ENCODE measurements around the gene CBL. TPM values are rescaled to one million over a fixed set of nuclear protein-coding genes. Genes with fewer than 3 reads are reported as not detected.
"Not testable (repeated sequence)": the region's sequence is repeated elsewhere in the genome, so short reads cannot be mapped to it uniquely, and the experiment has no call there.

The CBL gene
- total RNA-seq (2014; rRNA removed; shearing (Covaris generic)), result 5.0 and 9.1 TPM in 2 replicates

DNA sequence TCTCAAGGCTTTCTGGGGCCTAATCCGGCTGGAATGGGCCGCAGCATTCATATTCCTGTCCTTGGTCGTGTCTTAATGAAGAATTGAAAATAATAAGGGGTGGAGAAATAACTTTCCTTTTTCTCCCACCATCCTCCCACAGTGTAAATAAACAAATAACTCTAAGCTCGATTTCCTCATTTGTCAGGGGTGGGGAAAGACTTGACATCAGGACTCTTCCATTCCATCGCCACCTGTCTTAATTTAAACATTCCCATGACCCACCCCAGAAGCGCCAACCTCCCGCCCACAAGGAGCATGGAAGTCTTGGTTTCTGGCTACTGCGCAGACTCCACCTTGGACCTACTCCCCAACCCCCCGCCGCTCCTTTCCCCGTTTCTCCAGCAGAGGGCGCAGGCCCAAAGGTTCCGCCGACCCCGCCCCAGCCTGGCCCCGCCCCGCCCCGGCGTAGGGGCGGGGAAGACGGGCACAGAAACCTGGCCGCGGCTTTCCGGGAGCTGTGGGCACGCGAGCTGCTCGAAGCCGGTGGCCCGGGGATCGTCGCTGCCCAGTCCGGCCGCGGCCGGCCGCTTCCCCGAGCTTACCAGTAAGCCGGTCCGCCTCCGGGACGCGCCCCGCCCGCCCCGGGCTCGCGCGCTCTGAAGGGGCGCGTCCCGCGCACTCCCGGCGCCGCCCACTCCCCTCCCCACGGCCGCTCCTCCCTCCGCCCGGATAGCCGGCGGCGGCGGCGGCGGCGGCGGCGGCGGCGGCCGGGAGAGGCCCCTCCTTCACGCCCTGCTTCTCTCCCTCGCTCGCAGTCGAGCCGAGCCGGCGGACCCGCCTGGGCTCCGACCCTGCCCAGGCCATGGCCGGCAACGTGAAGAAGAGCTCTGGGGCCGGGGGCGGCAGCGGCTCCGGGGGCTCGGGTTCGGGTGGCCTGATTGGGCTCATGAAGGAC, at the start of gene CBL:
Gene CBL (plus strand): TSS at position 766 of the 937 bp plus-strand sequence. CDS start 79 bp downstream, at position 845.
- DNase-seq (ENCODE audit: low read depth in 1 of 2, low spot score in 2 of 2), result peak; percentile 84 to 88
- H3K4me1 ChIP-seq (replicated peaks), result peaks cover 6% of the 10 kb centered on the region
- H3K27me3 ChIP-seq (replicated peaks), result no peaks in the 10 kb centered on the region
- H3K9me3 ChIP-seq (replicated peaks), result no peaks in the 10 kb centered on the region
- peaks cover 3% of the 10 kb centered on the region for H3K36me3 ChIP-seq
- H3K4me3 ChIP-seq, result peak within 1 kb of the TSS; percentile 87
- H3K27ac ChIP-seq, result peak within 1 kb of the TSS; percentile 65; the same call in 1 of the 2 replicates

DNA sequence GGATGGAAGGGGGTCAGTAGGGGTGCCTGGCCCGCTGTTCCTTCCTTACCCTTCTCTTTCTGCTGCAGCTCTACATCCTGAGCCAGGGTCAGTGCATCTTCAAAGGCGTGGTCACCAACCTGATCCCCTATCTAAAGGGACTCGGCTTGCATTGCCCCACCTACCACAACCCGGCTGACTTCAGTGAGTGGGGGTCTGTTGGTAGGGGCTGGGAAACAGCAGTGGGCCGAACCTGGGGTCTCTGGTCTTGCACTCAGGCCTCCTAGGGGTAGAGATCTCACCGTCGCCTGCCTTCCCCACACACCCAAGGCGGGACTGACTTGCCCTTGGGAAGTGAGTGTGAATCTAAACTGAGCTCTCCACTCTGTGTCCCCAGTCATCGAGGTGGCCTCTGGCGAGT, 49.6 kb upstream of the CBL start:
- H3K27ac ChIP-seq, result no peak overlapping the region
- H3K4me1 ChIP-seq (replicated peaks), result no peaks in the 10 kb centered on the region
- no peak overlapping the region for H3K4me3 ChIP-seq
- no peaks in the 10 kb centered on the region for H3K27me3 ChIP-seq (replicated peaks)
- no peak for DNase-seq (ENCODE audit: low read depth in 1 of 2, low spot score in 2 of 2)
- H3K9me3 ChIP-seq (replicated peaks), result no peaks in the 10 kb centered on the region
- no peaks in the 10 kb centered on the region for H3K36me3 ChIP-seq

DNA sequence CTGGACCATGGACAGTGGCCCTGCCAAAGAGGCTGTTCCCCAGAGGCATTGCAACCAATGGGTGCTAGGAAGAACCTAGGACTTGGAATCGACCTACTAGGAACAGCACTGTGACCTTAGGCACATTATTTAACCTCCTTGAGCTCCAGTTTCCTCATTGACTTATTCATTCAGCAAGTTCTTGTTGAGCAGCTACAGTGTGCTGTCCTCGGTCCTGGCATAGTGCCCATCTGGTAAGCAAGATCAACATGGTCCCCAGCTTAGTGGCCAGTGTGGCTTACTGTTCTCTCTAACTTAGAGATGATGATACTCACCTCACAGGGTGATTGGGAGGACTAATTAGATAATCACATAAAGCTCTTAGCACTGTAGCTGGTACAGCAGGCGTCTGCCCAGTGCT, 49.1 kb upstream of the CBL start:
- H3K4me3 ChIP-seq, result no peak overlapping the region
- no peaks in the 10 kb centered on the region for H3K4me1 ChIP-seq (replicated peaks)
- no peaks in the 10 kb centered on the region for H3K27me3 ChIP-seq (replicated peaks)
- no peaks in the 10 kb centered on the region for H3K36me3 ChIP-seq
- H3K27ac ChIP-seq, result no peak overlapping the region
- no peak for DNase-seq (ENCODE audit: low read depth in 1 of 2, low spot score in 2 of 2)
- H3K9me3 ChIP-seq (replicated peaks), result no peaks in the 10 kb centered on the region

DNA sequence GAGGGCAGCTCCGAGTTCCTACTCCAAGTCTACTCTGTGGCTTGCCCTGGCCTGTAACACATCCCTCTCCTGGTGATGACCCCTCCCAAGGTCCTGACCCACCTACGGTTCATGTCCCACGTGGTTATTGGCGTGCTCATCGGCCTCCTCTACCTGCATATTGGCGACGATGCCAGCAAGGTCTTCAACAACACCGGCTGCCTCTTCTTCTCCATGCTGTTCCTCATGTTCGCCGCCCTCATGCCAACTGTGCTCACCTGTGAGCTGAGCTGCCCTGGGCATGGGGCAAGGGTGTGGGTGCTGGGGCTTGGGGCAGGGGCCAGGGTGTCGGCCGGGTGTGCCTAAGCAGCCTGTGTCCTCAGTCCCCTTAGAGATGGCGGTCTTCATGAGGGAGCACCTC, 47.7 kb upstream of the CBL start:
- H3K4me3 ChIP-seq, result no peak overlapping the region
- no peaks in the 10 kb centered on the region for H3K9me3 ChIP-seq (replicated peaks)
- no peak for DNase-seq (ENCODE audit: low read depth in 1 of 2, low spot score in 2 of 2)
- H3K27me3 ChIP-seq (replicated peaks), result no peaks in the 10 kb centered on the region
- H3K4me1 ChIP-seq (replicated peaks), result no peaks in the 10 kb centered on the region
- no peaks in the 10 kb centered on the region for H3K36me3 ChIP-seq
- no peak overlapping the region for H3K27ac ChIP-seq

DNA sequence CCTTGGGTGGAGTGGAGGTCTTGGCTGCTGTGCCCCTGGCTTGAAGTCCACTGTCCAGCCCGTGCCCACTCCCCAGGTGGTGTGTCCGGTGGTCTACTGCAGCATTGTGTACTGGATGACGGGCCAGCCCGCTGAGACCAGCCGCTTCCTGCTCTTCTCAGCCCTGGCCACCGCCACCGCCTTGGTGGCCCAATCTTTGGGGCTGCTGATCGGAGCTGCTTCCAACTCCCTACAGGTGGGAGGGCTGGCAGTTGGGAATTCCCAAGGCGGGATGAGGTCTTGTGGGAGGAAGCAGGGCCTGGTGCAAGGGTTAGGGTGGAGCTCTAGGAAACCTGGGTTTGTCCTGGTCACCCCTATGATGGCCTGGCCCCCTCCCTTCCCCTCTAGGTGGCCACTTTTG, 46.0 kb upstream of the CBL start:
- no peak overlapping the region for H3K4me3 ChIP-seq
- H3K27ac ChIP-seq, result no peak overlapping the region
- no peaks in the 10 kb centered on the region for H3K9me3 ChIP-seq (replicated peaks)
- no peaks in the 10 kb centered on the region for H3K36me3 ChIP-seq
- no peak for DNase-seq (ENCODE audit: low read depth in 1 of 2, low spot score in 2 of 2)
- no peaks in the 10 kb centered on the region for H3K27me3 ChIP-seq (replicated peaks)
- no peaks in the 10 kb centered on the region for H3K4me1 ChIP-seq (replicated peaks)

DNA sequence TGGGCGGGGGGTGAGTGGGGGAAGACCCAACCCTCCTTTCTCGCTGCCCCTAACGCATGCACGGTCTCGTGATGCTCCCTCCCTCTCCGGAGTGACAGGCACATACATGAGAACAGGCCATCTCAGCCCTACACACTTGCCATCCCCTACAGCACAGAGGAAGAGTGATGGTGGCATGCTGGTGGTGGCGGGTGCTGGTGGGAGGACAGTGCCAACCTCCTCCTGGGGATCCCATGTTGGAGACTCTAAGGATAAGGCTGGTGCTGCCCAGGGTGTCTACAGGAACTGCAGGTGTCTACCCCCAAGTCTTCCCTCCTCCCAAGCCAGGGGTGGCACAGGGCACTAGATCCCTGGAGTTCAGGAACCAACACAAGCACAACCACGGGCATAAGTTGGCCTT, 44.3 kb upstream of the CBL start:
- H3K27ac ChIP-seq, result no peak overlapping the region
- peaks cover 7% of the 10 kb centered on the region for H3K4me1 ChIP-seq (replicated peaks)
- no peak for DNase-seq (ENCODE audit: low read depth in 1 of 2, low spot score in 2 of 2)
- no peak overlapping the region for H3K4me3 ChIP-seq
- no peaks in the 10 kb centered on the region for H3K9me3 ChIP-seq (replicated peaks)
- no peaks in the 10 kb centered on the region for H3K27me3 ChIP-seq (replicated peaks)
- H3K36me3 ChIP-seq, result no peaks in the 10 kb centered on the region

DNA sequence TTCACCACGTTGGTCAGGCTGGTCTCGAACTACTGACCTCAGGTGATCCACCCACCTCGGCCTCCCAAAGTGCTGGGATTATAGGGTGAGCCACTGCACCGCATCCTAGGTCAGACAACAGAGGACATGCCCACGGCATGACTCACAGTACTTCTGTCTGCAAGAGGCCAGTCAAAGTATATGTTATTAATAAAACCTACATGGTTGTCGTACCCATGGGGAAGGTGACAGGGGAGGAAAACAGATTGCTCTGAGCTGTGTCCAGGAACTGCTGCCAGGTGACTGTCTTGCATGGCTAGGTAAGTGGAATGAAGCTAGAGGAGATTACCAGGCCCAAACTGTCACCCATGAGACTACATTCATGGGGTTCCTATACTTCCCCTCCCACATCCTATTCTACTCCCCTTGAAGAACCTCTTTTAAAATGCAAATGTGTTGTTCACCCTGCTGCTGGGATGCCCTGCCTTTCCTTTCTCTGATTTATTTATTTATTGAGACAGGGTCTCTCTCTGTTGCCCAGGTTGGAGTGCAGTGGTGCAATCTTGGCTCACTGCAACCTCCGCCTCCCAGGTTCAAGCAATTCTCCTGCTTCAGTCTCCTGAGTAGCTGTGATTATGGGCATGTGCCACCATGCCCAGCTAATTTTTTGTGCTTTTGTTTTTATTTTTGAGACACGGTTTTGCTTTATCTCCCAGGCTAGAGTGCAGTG, 39.6 kb upstream of the CBL start:
- no peaks in the 10 kb centered on the region for H3K27me3 ChIP-seq (replicated peaks)
- H3K4me1 ChIP-seq (replicated peaks), result peaks cover 14% of the 10 kb centered on the region
- no peak overlapping the region for H3K4me3 ChIP-seq
- no peaks in the 10 kb centered on the region for H3K9me3 ChIP-seq (replicated peaks)
- peak overlapping the region; percentile 28; the same call in 1 of the 2 replicates for H3K27ac ChIP-seq
- DNase-seq (ENCODE audit: low read depth in 1 of 2, low spot score in 2 of 2), result peak; percentile 27 to 64
- no peaks in the 10 kb centered on the region for H3K36me3 ChIP-seq

DNA sequence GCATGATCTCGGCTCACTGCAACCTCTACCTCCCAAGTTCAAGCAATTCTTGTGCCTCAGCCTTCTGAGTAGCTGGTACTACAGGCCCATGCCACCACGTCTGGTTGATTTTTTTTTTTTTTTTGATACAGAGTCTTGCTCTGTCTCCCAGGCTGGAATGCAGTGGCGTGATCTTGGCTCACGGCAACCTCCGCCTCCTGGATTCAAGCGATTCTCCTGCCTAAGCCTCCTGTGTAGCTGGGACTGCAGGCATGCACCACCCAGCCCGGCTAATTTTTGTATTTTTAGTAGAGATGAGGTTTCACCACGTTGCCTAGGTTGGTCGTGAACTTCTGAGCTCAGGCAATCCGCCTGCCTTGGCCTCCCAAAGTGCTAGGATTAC, 39.1 kb upstream of the CBL start:
- H3K9me3 ChIP-seq (replicated peaks); DNase-seq (ENCODE audit: low read depth in 1 of 2, low spot score in 2 of 2); H3K4me3 ChIP-seq; H3K36me3 ChIP-seq; H3K27ac ChIP-seq; H3K27me3 ChIP-seq (replicated peaks): not testable (repeated sequence)
- H3K4me1 ChIP-seq (replicated peaks), result peaks cover 14% of the 10 kb centered on the region

DNA sequence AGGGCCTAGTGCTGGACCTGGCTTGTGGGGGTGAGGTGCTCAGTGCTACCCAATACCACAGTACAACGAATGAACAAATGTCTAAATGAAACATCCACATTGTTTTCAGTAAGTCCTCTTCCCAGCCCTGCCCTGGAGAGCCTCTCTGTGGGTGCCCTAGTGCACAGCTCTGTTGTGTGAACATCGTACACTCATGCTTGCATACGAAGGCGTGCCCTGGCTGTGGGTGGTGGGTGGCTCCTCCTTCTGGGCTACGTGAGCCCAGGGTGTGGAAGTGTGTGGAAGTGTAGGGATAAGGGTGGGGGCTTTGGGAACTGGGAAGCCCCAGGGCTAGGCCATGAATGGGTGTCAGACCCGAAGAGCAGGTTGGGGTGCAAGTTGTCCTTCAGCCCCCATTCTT, 38.2 kb upstream of the CBL start:
- Histone ChIP-seq H3K4me1 (replicated peaks) (peaks cover 14% of the 10 kb centered on the region), H3K27ac (no peak overlapping the region), H3K9me3 (replicated peaks) (no peaks in the 10 kb centered on the region), H3K36me3 (no peaks in the 10 kb centered on the region), H3K4me3 (no peak overlapping the region), H3K27me3 (replicated peaks) (no peaks in the 10 kb centered on the region)
- no peak for DNase-seq (ENCODE audit: low read depth in 1 of 2, low spot score in 2 of 2)

DNA sequence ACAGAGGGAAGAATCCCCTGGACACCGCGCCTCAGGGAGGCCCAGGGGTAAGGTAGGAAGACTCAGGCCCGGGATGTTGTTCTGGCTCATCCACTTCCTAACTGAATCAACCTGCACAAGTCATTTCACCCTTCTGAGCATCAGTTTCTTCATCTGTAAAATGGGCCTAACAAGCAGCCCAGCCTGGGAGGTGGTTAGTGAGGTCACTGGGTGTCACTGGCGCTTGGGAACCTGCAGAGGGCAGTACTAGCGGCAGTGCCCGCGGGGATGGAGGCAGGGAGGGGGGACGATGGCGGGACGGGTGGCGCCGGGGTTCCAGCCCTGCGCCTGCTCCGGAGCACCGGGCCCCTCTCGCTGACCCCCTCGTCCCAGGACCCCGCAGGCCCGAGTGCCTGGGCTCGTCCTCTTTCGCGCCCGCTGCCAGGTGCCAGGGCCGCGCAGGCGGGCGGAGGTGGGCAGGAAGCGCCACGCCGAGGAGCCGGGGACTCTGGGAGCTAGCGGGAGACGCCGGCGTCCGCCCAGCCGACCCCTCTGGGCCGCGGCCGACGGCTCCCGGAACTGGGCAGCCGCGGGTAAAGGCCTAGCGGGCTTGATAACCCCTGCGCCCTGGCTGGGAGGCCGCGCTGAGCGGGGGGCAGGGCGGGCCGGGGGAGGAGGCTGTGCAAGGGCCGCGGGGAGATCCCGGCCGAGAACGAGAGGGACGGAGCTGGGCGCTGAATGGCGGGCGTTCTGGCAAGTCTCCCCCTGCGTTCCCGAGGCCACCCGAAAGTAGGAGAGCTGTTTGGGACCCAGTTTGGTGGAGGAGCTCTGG, 37.5 kb upstream of the CBL start, which contains the start of gene NLRX1:
Gene NLRX1 (plus strand): TSS at position 255 of the 811 bp plus-strand sequence. CDS start 2,679 bp downstream, outside the sequence.
- H3K36me3 ChIP-seq, result no peaks in the 10 kb centered on the region
- H3K27me3 ChIP-seq (replicated peaks), result no peaks in the 10 kb centered on the region
- peak within 1 kb of the TSS; percentile 96 for H3K27ac ChIP-seq
- H3K9me3 ChIP-seq (replicated peaks), result no peaks in the 10 kb centered on the region
- peak within 1 kb of the TSS; percentile 82 for H3K4me3 ChIP-seq
- peaks cover 14% of the 10 kb centered on the region for H3K4me1 ChIP-seq (replicated peaks)
- peak; percentile 63 to 79 for DNase-seq (ENCODE audit: low read depth in 1 of 2, low spot score in 2 of 2)

DNA sequence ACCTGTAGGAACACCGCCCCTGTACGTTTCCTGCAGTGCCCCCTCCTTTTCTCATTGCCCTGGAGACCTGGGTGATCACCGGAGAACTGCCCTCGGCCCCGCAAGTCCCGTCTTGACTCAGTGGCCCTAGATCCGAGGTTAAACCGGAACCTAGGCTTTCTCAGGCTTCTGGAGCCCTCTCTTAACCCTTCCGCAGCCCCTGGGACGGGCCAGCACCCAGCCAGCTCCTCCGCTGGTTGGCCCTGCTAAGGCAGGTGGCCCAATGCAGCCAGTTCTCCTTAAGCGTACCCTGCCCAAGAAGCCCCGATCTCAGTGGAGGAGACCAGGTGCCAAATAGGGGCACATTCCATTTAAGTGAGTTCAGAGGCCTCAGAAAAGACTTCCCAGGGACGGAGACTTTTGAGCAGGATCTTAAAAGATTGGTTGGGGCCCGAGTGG, 36.8 kb upstream of the CBL start:
- H3K36me3 ChIP-seq, result no peaks in the 10 kb centered on the region
- peak in 1 of 2 experiments; percentile 47 for DNase-seq (ENCODE audit: low read depth in 1 of 2, low spot score in 2 of 2)
- peak overlapping the region; percentile 96 for H3K27ac ChIP-seq
- peaks cover 14% of the 10 kb centered on the region for H3K4me1 ChIP-seq (replicated peaks)
- H3K9me3 ChIP-seq (replicated peaks), result no peaks in the 10 kb centered on the region
- H3K27me3 ChIP-seq (replicated peaks), result no peaks in the 10 kb centered on the region
- peak overlapping the region; percentile 82 for H3K4me3 ChIP-seq

DNA sequence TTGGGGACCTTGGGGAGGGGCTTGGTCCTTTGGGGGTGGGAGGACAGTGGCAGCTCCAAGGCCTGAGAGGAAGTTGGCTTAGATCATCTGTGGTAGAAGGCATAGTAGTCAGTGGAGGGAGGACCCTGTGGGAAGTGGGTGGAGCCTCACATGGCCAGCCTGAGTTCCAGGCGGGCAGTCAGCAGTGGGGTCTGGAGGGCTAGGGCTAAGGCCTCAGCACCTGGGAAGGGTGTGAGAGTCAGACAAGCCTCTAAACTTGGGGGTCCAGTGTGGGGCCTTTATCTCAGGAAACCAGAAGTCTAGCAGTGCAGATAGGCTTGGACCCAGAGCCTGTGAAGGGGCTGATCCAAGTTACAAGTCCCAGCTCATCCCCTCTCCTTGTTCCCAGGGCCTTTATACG, 33.6 kb upstream of the CBL start:
- Histone ChIP-seq H3K4me3 (no peak overlapping the region), H3K27me3 (replicated peaks) (no peaks in the 10 kb centered on the region), H3K9me3 (replicated peaks) (no peaks in the 10 kb centered on the region), H3K27ac (no peak overlapping the region), H3K4me1 (replicated peaks) (peaks cover 6% of the 10 kb centered on the region), H3K36me3 (no peaks in the 10 kb centered on the region)
- DNase-seq (ENCODE audit: low read depth in 1 of 2, low spot score in 2 of 2), result no peak

DNA sequence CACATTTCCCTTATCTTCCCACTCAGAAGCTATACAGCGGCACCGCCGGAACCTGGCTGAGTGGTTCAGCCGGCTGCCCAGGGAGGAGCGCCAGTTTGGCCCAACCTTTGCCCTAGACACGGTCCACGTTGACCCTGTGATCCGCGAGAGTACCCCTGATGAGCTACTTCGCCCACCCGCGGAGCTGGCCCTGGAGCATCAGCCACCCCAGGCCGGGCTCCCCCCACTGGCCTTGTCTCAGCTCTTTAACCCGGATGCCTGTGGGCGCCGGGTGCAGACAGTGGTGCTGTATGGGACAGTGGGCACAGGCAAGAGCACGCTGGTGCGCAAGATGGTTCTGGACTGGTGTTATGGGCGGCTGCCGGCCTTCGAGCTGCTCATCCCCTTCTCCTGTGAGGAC, 32.7 kb upstream of the CBL start:
- H3K4me1 ChIP-seq (replicated peaks), result peaks cover 6% of the 10 kb centered on the region

More for the DNA sequence above, 32.7 kb upstream of the CBL start:
- H3K27me3 ChIP-seq (replicated peaks), result no peaks in the 10 kb centered on the region
- no peak overlapping the region for H3K4me3 ChIP-seq
- DNase-seq (ENCODE audit: low read depth in 1 of 2, low spot score in 2 of 2), result no peak
- H3K36me3 ChIP-seq, result no peaks in the 10 kb centered on the region
- no peak overlapping the region for H3K27ac ChIP-seq
- H3K9me3 ChIP-seq (replicated peaks), result no peaks in the 10 kb centered on the region
